IPS-15b (cell line): Measurements from ENCODE around the gene ABCA7.
"Not testable (repeated sequence)": the region's sequence is repeated elsewhere in the genome, so short reads cannot be mapped to it uniquely, and the experiment has no call there.

Experiments used
- H3K27me3 ChIP-seq: one replicate; pipeline ENCODE4 v1.6.1; 2013; ENCODE audit warnings: low read length; ENCODE audit not compliant: control insufficient read depth, insufficient read depth
- H3K36me3 ChIP-seq: one replicate; pipeline ENCODE4 v1.6.1; 2013; ENCODE audit warnings: low read length; ENCODE audit not compliant: control insufficient read depth, insufficient read depth
- H3K4me1 ChIP-seq: one replicate; pipeline ENCODE4 v1.6.1; 2013; ENCODE audit warnings: mild to moderate bottlenecking, low read length; ENCODE audit not compliant: control insufficient read depth, insufficient read depth
- H3K4me3 ChIP-seq: one replicate; pipeline ENCODE4 v1.5.1; 2013; ENCODE audit warnings: low read depth, low read length
- H3K9ac ChIP-seq: one replicate; pipeline ENCODE4 v1.6.1; 2013; ENCODE audit warnings: low read depth, mild to moderate bottlenecking, low read length
- H3K9me3 ChIP-seq: one replicate; pipeline ENCODE4 v1.6.1; 2013; ENCODE audit warnings: mild to moderate bottlenecking, low read length; ENCODE audit not compliant: control insufficient read depth, insufficient read depth

Gene ABCA7

DNA sequence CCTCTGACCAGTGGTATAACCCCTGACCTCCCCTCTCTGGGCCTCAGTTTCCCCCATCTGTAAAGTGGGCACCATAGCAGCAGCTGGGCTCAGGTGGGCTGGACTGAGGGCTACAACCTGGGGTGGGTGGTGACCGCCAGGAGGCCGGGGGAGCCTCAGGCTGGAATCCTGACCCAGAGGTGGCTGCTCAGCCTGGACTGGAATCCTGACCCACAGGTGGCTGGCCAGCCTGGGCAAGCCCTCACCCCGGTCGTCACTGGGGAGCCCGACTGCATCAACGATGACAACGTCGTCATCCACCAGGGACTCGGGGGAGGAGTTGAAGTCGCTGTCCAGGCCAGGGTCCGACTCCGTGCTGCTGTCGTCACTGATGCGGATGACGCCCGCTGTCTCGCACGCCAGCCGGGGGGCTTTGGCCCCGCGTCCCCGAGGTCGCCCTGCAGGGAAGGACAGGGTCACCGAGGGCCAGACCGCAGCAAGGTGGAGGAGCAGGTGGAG, 74.1 kb downstream of the ABCA7 start:
- Histone ChIP-seq H3K4me1 (no peaks in the 10 kb centered on the region), H3K9ac (no peak overlapping the region), H3K27me3 (no peaks in the 10 kb centered on the region), H3K9me3 (no peaks in the 10 kb centered on the region), H3K36me3 (peaks cover 53% of the 10 kb centered on the region), H3K4me3 (no peak overlapping the region)

DNA sequence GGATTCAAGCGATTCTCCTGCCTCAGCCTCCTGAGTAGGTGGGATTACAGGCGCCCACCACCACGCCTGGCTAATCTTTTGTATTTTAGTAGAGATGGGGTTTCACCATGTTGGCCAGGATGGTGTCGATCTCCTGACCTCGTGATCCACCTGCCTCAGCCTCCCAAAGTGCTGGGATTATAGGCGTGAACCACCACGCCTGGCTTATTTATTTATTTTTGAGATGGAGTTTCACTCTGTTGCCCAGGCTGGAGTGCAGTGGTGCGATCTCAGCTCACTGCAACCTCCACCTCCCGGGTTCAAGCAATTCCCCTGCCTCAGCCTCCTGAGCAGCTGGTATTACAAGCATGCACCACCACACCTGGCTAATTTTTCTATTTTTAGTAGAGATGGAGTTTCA, 74.8 kb downstream of the ABCA7 start:
- not testable (repeated sequence) for H3K9me3 ChIP-seq, H3K27me3 ChIP-seq, H3K9ac ChIP-seq, H3K4me3 ChIP-seq, H3K4me1 ChIP-seq
- H3K36me3 ChIP-seq = peaks cover 52% of the 10 kb centered on the region
